SU-DHL-6 (cell line): ENCODE results near the gene AP2A2.

Source experiments
- H2AFZ ChIP-seq: fragments of 200-600 bp; sonication (generic); 2 replicates; pipeline ENCODE4 v1.6.1; 2014; ENCODE audit warnings: low read depth, mild to moderate bottlenecking, moderate library complexity, mixed read lengths, antibody characterized with exemption, low read length; ENCODE audit not compliant: severe bottlenecking
- H3F3A ChIP-seq: fragments of 200-600 bp; shearing (Covaris generic); 2 replicates; pipeline ENCODE4 v1.6.0; 2016; ENCODE audit warnings: antibody characterized with exemption, mild to moderate bottlenecking; ENCODE audit not compliant: insufficient read depth
- H3K27ac ChIP-seq: fragments of 200-600 bp; sonication (generic); 2 replicates; pipeline ENCODE4 v1.5.1; 2016; ENCODE audit warnings: low read depth, mild to moderate bottlenecking, low read length, moderate library complexity, mixed read lengths
- H3K27me3 ChIP-seq: fragments of 200-600 bp; sonication (generic), shearing (Covaris generic); 2 replicates; pipeline ENCODE4 v1.6.0; 2014; ENCODE audit warnings: mild to moderate bottlenecking, low read length
- H3K36me3 ChIP-seq: fragments of 200-600 bp; sonication (generic); 2 replicates; pipeline ENCODE4 v1.6.1; 2014; ENCODE audit warnings: mild to moderate bottlenecking, low read length, mixed read lengths
- H3K4me2 ChIP-seq: fragments of 300-600, 200-600 bp; shearing (Covaris generic), sonication (generic); 2 replicates; pipeline ENCODE4 v1.6.0; 2014; ENCODE audit warnings: low read length, low read depth, mild to moderate bottlenecking; ENCODE audit not compliant: poor library complexity, severe bottlenecking
- H3K4me3 ChIP-seq: fragments of 200-600 bp; sonication (generic); 2 replicates; pipeline ENCODE4 v1.5.1; 2014; ENCODE audit warnings: antibody characterized with exemption, low read length, mild to moderate bottlenecking, mixed read lengths; ENCODE audit not compliant: insufficient read depth, poor library complexity, severe bottlenecking
- H3K79me2 ChIP-seq: fragments of 200-600 bp; sonication (generic); 2 replicates; pipeline ENCODE4 v1.6.1; 2014; ENCODE audit warnings: mild to moderate bottlenecking, low read length, moderate library complexity; ENCODE audit not compliant: insufficient read depth
- H3K9ac ChIP-seq: fragments of 200-600 bp; sonication (generic); 2 replicates; pipeline ENCODE4 v1.7.0; 2014; ENCODE audit warnings: mild to moderate bottlenecking, low read length
- H3K9me2 ChIP-seq: fragments of 200-600 bp; sonication (generic); replicated peaks from 2 replicates; pipeline ENCODE4 v1.6.1; 2014; ENCODE audit warnings: low read length; ENCODE audit not compliant: insufficient read depth
- H3K9me3 ChIP-seq: fragments of 200-600 bp; sonication (generic); 2 replicates; pipeline ENCODE4 v1.6.1; 2014; ENCODE audit warnings: low read length, mixed read lengths; ENCODE audit not compliant: insufficient read depth
- H4K20me1 ChIP-seq: fragments of 200-600 bp; sonication (generic); 2 replicates; pipeline ENCODE4 v1.6.1; 2014; ENCODE audit warnings: low read depth, mild to moderate bottlenecking, antibody characterized with exemption, low read length, moderate library complexity, mixed read lengths
- CTCF ChIP-seq: fragments of 200-600 bp; sonication (generic); IDR thresholded peaks from one replicate; pipeline ENCODE4 v1.5.1; 2017; ENCODE audit warnings: antibody characterized with exemption, mild to moderate bottlenecking, low read length, moderate library complexity; ENCODE audit not compliant: insufficient read depth, poor library complexity, severe bottlenecking
- EZH2phosphoT487 ChIP-seq: fragments of 200-600 bp; sonication (generic), shearing (Covaris generic); conservative IDR thresholded peaks from 2 replicates; pipeline ENCODE4 v1.6.1; 2018; ENCODE audit warnings: mild to moderate bottlenecking, antibody characterized with exemption, low read length, moderate library complexity, mixed read lengths

AP2A2 gene

GRCh38 chr11:992577-992976 is 66.9 kb downstream of the AP2A2 start:
- H3K36me3 ChIP-seq: no peaks in the 10 kb centered on the region
- H3K9me2 ChIP-seq: no peaks in the 10 kb centered on the region
- H3K9ac ChIP-seq: no peak overlapping the region
- TF ChIP-seq EZH2phosphoT487 (no peak), CTCF (no peak)
- H4K20me1 ChIP-seq: no peaks in the 10 kb centered on the region
- H3F3A ChIP-seq: no peaks in the 10 kb centered on the region
- no peak overlapping the region for H3K27ac ChIP-seq
- H3K27me3 ChIP-seq: no peaks in the 10 kb centered on the region
- H2AFZ ChIP-seq: no peak overlapping the region
- no peak overlapping the region for H3K4me2 ChIP-seq
- no peaks in the 10 kb centered on the region for H3K79me2 ChIP-seq
- H3K9me3 ChIP-seq: no peaks in the 10 kb centered on the region
- H3K4me3 ChIP-seq: no peak overlapping the region

GRCh38 chr11:993632-994167 is 68.0 kb downstream of the AP2A2 start:
- no peak overlapping the region for H2AFZ ChIP-seq
- H3K4me3 ChIP-seq: no peak overlapping the region
- H3F3A ChIP-seq: no peaks in the 10 kb centered on the region
- H3K9ac ChIP-seq: no peak overlapping the region
- no peaks in the 10 kb centered on the region for H3K9me3 ChIP-seq
- TF ChIP-seq CTCF: no peak
- no peak for TF ChIP-seq EZH2phosphoT487
- H3K27ac ChIP-seq: no peak overlapping the region
- H3K9me2 ChIP-seq: no peaks in the 10 kb centered on the region
- H3K27me3 ChIP-seq: no peaks in the 10 kb centered on the region
- H3K79me2 ChIP-seq: no peaks in the 10 kb centered on the region
- H4K20me1 ChIP-seq: no peaks in the 10 kb centered on the region
- no peak overlapping the region for H3K4me2 ChIP-seq
- no peaks in the 10 kb centered on the region for H3K36me3 ChIP-seq

- H3F3A ChIP-seq: no peaks in the 10 kb centered on the region
- H4K20me1 ChIP-seq: no peaks in the 10 kb centered on the region
- H3K79me2 ChIP-seq: no peaks in the 10 kb centered on the region
- H3K9ac ChIP-seq: no peak overlapping the region
- no peak overlapping the region for H3K27ac ChIP-seq
- H3K9me3 ChIP-seq: no peaks in the 10 kb centered on the region
- no peaks in the 10 kb centered on the region for H3K9me2 ChIP-seq
- no peak overlapping the region for H3K4me2 ChIP-seq
- H3K27me3 ChIP-seq: no peaks in the 10 kb centered on the region
- no peak overlapping the region for H3K4me3 ChIP-seq
- H2AFZ ChIP-seq: no peak overlapping the region
- H3K36me3 ChIP-seq: no peaks in the 10 kb centered on the region
- TF ChIP-seq EZH2phosphoT487: no peak
- TF ChIP-seq CTCF: no peak
These were observed 69.5 kb downstream of the AP2A2 start for GRCh38 chr11:995044-995751.
